CD4-positive, alpha-beta T cell treated with Interleukin-17A for 4 hours (primary cell): Measurements from ENCODE around the gene ANKDD1A.

Source experiments
- DNase-seq: peaks from one replicate; pipeline ENCODE4 v3.0.0-alpha.2; 2020; ENCODE audit warnings: mixed read lengths

ANKDD1A gene

DNA sequence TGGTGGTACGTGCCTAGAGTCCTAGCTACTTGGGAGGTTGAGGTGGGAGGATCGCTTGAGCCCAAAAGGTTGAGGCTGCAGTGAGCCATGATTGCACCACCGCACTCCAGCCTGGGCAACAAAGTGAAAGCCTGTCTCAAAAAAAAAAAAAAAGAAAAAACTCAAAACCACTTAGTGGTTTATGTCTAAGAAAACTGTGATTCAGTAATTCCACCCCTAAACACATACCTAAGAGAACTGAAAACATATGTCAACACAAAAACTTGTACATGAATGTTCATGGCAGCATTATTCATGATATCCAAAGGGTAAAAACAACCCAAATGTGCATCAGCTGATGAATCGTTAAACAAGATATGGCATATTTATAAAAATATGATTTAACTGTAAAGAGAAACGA lies 63.7 kb downstream of the ANKDD1A start:
- DNase-seq = no peak

DNA sequence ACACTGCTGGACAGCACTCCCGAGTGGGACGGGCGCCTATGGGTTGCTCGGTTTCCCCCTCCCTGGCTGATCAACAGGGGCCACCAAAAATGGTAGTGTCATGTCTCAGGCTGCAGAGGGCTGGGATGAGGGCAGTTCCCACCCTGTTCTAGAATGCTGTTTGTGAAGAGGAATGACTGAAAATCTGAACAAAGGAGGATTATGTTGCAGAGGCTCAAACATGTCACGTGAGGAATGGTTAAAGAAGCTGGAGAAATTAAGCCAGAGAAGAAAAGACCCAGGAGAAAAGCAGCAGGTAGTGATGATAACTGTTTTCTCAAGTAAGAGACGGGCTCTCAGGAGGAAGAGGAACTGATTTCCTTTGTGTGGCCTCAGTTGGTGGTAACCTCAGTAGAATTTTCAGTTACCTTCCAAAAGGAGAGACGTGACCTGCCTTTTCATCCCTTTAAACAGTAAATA lies 67.6 kb downstream of the ANKDD1A start:
- no peak for DNase-seq

DNA sequence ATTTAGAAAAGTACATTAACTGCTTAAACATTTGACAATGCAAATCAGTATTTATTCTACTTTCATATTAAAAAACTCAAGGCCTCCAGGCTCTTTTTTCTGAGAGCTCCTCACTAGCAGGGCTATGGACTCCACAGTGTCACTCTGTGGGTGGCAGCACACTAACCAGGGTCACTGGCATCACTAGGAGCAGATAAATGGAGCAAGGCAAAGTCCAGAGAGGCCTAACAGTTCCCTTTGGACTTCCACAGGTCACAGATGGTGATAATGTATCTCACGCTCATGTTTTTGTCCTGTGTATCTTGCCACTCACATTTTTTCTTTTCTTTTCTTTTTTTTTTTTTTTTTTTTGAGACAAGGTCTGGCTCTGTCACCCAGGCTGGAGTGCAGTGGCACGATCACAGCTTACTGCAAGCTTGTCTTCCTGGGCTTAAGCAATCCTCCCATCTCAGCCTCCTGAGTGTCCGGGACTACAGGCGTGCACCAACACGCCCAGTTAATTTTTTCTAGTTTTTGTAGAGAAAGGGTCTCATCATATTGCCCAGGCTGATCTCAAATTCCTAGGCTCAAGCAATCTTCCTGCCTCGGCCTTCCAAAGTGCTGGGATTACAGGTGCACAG lies 70.2 kb downstream of the ANKDD1A start:
- DNase-seq = no peak

DNA sequence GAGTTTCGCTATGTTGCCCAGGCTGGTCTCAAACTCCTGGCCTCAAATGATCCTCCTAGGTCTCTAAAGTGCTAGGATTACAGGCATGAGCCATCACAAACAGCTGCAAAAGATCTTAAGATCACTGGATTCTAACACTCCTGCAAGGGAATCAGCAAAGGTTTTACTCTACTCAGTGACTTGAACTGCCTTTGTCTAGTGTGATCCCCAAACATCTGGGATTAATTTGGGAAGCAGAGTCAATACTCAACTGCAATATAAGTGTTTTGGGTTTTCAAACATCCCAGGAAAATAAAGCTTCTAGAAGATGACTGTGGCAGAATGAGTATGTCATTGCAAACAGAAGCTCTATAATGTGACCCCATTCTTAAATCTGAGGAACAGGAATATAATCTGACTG lies 70.8 kb downstream of the ANKDD1A start:
- DNase-seq = no peak

DNA sequence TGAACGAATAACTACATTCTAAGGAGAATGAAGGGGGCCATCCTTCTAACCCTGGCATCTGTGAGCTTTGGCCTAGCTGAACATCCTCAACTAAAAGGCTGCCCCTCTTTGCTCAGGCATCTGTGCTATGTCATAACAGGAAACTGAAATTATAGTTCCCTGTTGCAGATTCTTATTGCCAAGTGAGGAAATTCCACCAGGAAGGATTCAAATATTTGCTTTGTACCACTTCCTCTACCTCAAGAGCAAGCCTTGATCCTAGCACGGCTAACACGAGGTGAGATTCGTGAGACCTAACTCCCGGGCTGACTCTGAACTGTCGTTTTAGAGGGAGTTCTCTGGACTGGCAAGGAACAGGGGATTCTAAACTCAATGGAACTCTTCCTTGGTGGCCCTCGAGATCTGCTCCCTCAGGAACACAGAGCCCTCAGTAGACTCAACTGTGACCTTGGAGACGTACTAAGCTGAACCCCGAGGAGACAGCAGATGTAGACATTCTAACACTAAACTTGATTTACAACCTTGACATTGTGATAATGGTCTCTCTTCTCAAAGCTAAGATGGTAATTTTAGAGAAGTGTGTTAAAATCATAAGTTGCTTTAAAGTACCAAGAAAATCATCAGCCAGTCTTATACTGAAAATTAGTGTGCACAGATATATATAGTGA lies 73.8 kb downstream of the ANKDD1A start:
- DNase-seq = no peak

DNA sequence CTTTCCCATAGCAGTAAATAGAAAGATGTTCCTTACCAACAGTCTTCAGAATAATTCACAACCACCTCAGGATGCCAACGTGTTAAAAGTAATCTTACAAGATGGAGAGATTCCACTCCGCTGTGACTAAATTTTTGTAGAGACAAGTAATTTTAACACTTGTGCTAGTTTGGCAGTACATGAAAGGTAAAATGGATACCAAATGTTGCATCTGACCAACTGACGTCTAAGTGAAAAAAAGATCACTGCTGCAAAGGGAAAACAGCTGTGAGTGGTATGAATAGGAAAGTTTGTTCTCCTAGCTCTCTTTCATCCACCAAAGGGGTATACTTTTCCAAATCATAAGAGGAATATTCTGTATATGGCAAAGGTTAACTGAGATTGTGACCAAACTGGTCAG lies 75.4 kb downstream of the ANKDD1A start:
- DNase-seq = no peak

DNA sequence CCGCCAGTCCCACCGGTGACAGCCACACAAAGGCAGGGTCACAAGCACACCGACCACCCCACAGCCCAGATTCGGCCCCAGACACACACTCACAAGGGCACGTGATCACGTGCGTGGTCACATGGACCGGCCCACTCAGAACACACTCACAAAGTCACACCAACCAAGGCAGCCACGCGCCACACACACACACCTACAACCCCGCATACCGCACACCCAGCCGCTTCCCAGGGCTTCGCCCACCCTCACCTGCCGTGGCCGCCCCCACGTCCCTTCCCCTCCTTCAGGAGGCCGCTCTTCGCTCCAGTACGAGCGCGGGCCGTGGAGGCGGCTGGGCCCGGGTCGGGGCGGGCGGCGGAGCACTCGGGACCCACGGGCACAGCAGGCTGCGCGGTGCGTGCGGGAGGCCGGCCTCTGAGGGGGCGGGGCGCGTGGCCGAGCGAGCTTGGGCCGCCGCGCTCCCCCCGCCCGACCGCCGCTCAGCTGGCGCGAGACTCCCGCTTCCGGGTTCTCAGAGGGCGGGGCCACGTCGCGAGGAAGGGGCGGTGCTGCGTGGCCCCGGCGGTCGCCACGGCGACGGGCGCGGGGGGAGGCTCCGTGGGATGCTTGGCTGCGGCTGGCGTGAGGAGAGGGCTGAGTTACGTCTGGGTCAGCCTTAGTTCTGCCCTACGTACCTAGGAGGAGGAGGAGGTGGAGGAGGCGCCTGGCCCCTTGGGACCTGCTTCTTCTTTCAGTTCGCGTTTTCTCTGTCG lies 77.9 kb downstream of the ANKDD1A start, which contains the start of gene SPG21:
Gene SPG21 (minus strand): TSS at position 499 of the 752 bp plus-strand sequence. CDS start 6,345 bp downstream, outside the sequence.
- DNase-seq = peak; percentile 94

DNA sequence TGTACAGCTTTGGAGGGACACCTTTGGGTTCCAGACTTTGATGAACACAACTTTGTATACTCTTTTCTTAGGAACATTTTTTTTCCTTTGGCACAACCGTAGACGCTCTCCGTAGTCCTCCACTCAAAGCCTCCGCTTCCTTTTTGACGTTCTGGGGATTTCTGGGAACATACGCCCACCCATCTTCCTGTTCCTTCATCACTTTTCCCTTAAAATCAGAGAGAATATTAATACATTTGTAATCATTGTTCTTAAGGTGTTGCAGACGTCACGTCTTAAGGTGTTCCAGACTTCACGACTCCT lies 78.4 kb downstream of the ANKDD1A start:
- no peak for DNase-seq

DNA sequence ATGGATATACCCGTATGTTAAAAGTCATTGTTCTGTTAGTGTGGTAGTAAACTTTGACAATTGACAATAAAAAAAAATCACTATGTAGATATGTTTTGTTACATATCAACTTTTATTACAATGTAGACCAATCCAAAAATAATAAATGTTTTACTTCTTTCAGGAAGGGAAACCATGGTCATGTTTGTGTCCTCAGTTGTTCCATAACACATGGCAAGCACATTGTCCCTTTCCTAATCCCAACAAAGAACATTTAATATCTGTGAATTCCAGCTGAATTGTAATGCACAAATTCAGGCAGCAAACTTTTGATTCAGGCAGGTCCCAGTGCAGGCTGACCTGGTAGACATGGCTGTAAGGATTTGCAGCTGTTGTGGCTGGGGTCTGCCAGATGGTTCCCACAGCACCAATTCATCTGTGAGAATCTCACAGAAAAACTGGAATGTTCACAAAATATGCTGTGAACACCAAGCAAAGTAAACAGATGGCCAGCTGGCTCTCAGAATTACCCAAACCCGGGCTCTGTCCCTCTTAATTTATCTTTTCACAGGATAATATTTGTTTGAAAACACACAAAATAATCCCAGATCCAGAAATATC lies 79.9 kb downstream of the ANKDD1A start:
- DNase-seq = no peak

DNA sequence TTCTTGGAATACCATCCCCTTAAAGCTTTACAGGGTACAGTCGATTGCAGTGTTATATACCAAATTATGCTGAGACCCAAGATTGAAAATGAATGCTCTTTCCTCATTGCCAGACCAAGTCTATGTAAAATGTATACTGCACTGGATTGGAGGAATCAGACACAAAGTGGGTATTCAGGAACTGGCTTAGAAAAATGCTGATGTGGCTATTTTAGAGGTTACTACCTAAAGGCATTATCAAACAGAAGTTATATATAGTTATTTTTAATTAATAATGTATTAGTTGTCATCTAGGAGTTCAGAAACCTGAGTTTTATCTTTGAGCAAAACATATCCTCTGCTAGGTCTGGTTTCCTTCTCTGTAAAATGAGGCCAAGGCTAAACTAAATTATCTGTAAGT lies 81.6 kb downstream of the ANKDD1A start:
- no peak for DNase-seq

DNA sequence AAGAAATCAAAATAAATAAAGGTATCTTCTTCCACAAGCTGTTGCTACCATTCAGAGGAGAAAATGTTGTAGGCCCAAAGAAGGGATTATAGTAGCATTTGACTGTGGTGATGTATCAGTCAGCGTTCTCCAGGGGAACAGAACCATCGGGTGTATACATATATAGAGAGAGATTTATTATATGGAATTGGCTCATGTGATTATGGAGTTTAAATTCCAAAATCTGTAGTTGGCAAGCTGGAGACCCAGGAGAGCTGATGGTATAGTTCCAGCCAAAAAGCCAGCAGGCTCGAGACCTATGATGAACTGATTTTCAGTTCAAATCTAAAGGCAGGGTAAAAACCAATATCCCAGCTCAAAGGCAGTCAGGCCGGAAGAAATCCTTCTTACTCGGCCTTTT lies 85.4 kb downstream of the ANKDD1A start:
- no peak for DNase-seq

DNA sequence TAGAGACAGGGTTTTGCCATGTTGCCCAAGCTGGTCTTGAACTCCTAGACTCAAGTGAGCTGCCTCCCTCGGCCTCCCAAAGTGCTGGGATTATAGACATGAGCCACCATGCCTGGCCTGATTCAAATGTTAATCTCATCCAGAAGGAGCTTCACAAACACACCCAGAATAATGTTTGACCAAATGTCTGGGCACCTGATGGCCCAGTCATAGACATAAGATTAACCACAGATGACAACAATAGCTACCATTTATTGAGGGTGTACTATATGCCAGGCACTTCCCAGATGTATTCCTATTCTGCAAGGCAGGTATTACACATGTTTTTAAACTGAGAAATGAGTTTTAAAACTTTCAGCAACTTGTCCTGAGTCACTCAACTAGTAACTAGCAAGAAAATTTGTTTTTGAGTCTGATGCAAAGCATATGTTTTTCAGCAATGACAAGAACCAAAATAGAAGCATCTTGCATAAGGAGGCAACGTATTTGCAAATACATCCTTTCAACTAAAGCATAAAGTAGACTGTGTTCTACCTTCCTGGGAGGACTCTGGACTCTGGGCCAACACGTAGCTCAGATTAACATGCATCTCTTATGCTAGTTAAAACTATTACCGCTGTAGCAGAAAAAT lies 86.2 kb downstream of the ANKDD1A start:
- no peak for DNase-seq

DNA sequence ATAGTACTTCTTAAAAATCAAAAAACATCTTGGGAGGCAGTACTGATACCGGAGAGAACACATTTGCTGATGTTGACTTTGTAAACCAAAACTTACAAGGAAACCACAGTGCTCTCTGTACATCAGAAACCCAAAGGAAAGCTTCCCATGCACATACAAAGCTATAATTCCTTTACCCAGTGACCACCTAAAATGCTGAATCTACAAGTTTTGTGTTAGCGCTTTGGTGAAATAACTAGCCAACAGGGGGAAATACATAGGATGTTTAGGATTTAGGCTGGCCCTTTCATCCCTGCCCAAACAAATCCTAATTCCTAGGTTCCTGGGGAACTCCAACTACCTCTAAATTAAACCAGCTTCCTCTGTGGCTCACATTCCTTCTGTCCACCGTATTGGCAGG lies 93.3 kb downstream of the ANKDD1A start:
- DNase-seq = no peak

DNA sequence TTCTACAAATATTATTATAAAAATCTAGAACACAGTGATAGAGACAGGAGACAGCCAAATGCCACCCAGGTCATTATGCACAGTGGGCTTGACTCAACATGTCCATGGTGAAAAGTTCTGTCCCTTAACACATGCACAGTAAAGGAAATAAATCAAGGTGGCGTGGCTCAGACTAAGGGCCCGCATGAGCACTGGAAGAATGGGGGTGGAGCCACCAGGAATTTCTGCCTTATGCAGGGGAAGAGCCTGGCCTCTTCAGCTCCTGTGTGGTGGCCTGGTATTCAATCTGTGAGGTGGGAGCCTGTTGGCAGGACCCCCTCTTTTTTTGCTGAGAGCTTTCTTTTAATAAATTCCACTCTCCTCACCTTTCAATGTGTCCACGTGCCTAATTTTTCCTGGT lies 95.2 kb downstream of the ANKDD1A start:
- DNase-seq = no peak
